CD4-positive, CD25-positive, alpha-beta regulatory T cell (primary cell): ENCODE data around the gene UBE2V1. TPM values are rescaled to one million over a fixed set of nuclear protein-coding genes. Genes with fewer than 3 reads are reported as not detected.

Source experiments
- ATAC-seq, 2 donors: fragments of 150-1000 bp; cut with Tn5 transposase; one replicate each; pipeline ENCODE4 v1.10.0; 2021; ENCODE audit warnings: low read depth in 2 of 2, moderate number of reproducible peaks in 2 of 2, moderate library complexity in 1 of 2
- DNase-seq, 3 donors: peaks; one replicate each; pipeline versions ENCODE4 v3.0.0 to v3.0.0-alpha.2; 2012 to 2022; ENCODE audit warnings: mixed read lengths in 1 of 3
- H3K27ac ChIP-seq: one replicate; pipeline ENCODE4 v1.7.0; 2013; ENCODE audit warnings: mild to moderate bottlenecking, low read length; ENCODE audit not compliant: insufficient read depth, poor library complexity, severe bottlenecking
- H3K27me3 ChIP-seq: one replicate; pipeline ENCODE4 v1.7.0; 2013; ENCODE audit warnings: low read length; ENCODE audit not compliant: control insufficient read depth, insufficient read depth
- H3K36me3 ChIP-seq: one replicate; pipeline ENCODE4 v1.7.0; 2013; ENCODE audit warnings: mild to moderate bottlenecking, low read length, moderate library complexity; ENCODE audit not compliant: control insufficient read depth, insufficient read depth
- H3K4me1 ChIP-seq: 2 replicates; pipeline ENCODE4 v1.7.0; 2013; ENCODE audit warnings: mild to moderate bottlenecking, low read length; ENCODE audit not compliant: insufficient read depth, control insufficient read depth, poor library complexity, severe bottlenecking
- H3K4me3 ChIP-seq: one replicate; pipeline ENCODE4 v1.7.0; 2013; ENCODE audit warnings: low read depth, mild to moderate bottlenecking, low read length, moderate library complexity
- H3K9me3 ChIP-seq, 2 experiments: 1 replicate in 1 of 2; 2 replicates in 1 of 2; pipeline ENCODE4 v1.7.0; 2013; ENCODE audit warnings: low read length in 2 of 2, mild to moderate bottlenecking in 1 of 2, moderate library complexity in 1 of 2; ENCODE audit not compliant: control insufficient read depth in 2 of 2
- H3K27ac Mint-ChIP-seq, 3 donors: one replicate each; pipeline ENCODE4 v1.8.0; 2020 to 2022; ENCODE audit warnings: mild to moderate bottlenecking in 3 of 3, mixed read lengths in 3 of 3, moderate library complexity in 2 of 3
- H3K27me3 Mint-ChIP-seq: one replicate; pipeline ENCODE4 v1.8.0; 2022; ENCODE audit warnings: mild to moderate bottlenecking, mixed read lengths
- H3K36me3 Mint-ChIP-seq: one replicate; pipeline ENCODE4 v1.8.0; 2020; ENCODE audit warnings: mixed read lengths
- H3K4me1 Mint-ChIP-seq, 4 donors: one replicate each; pipeline ENCODE4 v1.8.0; 2020 to 2022; ENCODE audit warnings: mixed read lengths in 4 of 4, mild to moderate bottlenecking in 1 of 4
- H3K4me3 Mint-ChIP-seq, 4 donors: one replicate each; pipeline ENCODE4 v1.8.0; 2020 to 2022; ENCODE audit warnings: mild to moderate bottlenecking in 4 of 4, mixed read lengths in 4 of 4, moderate library complexity in 3 of 4
- H3K9me3 Mint-ChIP-seq, 7 donors: one replicate each; pipeline ENCODE4 v1.8.0; 2020 to 2022; ENCODE audit warnings: mixed read lengths in 7 of 7, mild to moderate bottlenecking in 3 of 7, moderate library complexity in 2 of 7
- polyA plus RNA-seq, 4 donors: library from polyadenylated mRNA; unstranded; fragments of 300-500 nt; fragmentation: Illumina TruSeq; gene quantifications; one replicate each; pipeline ENCODE4 v1.2.3, GENCODE V29; 2021
- total RNA-seq: library from RNA; stranded (reverse); gene quantifications from one replicate; pipeline ENCODE4 v1.2.3, GENCODE V29; 2022

Gene UBE2V1
- total and polyA plus RNA-seq, 5 donors from 2014 or later, result 115 to 130 (median 124) TPM

DNA sequence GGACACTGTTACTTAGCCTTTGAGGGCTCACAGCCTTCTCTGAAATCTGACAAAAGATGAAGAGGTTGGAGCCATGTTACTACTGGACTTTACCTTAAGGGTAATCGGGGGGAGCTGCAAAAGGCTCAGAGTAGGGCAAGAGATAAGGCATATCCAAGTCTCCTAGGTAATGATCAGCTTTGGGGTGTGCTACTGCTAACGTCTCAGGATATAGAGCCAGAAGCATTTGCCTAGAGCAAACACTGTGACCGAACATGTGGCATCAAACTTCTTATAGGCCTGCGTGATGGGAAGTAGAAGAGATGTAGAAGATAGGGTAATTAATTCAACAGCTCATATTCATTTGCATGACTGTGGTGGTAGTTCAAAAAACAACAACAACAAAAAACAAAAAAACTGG, 11.1 kb downstream of the UBE2V1 start:
- Mint-ChIP-seq H3K27me3 (no peaks in the 10 kb centered on the region), H3K4me1 (peaks cover 30 to 77% (median 50%) of the 10 kb centered on the region in 4 donors), H3K9me3 (no peaks in the 10 kb centered on the region), H3K4me3 (peak overlapping the region in 3 of 4 donors; percentile 9 to 15 (median 10)), H3K36me3 (peaks cover 5% of the 10 kb centered on the region), H3K27ac (peak overlapping the region; percentile 56 to 83 (median 67))
- ATAC-seq (no peak), DNase-seq (no peak)
- Histone ChIP-seq H3K27ac (no peak overlapping the region), H3K9me3 (no peaks in the 10 kb centered on the region), H3K36me3 (peaks cover 21% of the 10 kb centered on the region), H3K4me3 (peak overlapping the region; percentile 10), H3K4me1 (peaks cover 23% of the 10 kb centered on the region), H3K27me3 (no peaks in the 10 kb centered on the region)

DNA sequence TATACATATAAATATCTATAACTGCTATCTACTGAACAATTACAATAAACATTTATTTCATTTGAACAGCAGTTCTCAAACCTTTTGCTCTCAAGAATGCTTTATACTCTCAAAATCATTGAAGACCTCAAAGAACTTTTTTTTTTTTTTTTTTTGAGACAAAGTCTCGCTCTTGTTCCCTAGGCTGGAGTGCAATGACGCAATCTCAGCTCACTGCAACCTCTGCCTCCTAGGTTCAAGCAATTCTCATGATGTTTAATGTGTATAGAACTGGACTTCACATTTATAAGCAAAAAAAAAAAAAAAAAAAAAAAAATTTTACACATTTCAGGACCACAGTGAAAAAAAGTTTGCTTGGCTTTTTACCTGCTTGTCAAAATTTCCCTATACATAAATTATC, 11.7 kb downstream of the UBE2V1 start:
- Histone ChIP-seq H3K4me1 (peaks cover 23% of the 10 kb centered on the region), H3K36me3 (peaks cover 26% of the 10 kb centered on the region), H3K27me3 (no peaks in the 10 kb centered on the region), H3K9me3 (no peaks in the 10 kb centered on the region), H3K4me3 (no peak overlapping the region), H3K27ac (no peak overlapping the region)
- DNase-seq (no peak), ATAC-seq (no peak)
- Mint-ChIP-seq H3K36me3 (peaks cover 5% of the 10 kb centered on the region), H3K4me3 (peak overlapping the region in 1 of 4 donors; percentile 15), H3K27me3 (no peaks in the 10 kb centered on the region), H3K27ac (peak overlapping the region in 2 of 3 donors; percentile 56 to 83), H3K4me1 (peaks cover 30 to 74% (median 48%) of the 10 kb centered on the region in 4 donors), H3K9me3 (no peaks in the 10 kb centered on the region)

- Histone ChIP-seq H3K27ac (no peak overlapping the region), H3K4me3 (no peak overlapping the region), H3K4me1 (peaks cover 19% of the 10 kb centered on the region), H3K27me3 (no peaks in the 10 kb centered on the region), H3K36me3 (peaks cover 33% of the 10 kb centered on the region), H3K9me3 (no peaks in the 10 kb centered on the region)
- no peaks in the 10 kb centered on the region for H3K27me3 Mint-ChIP-seq
- H3K4me1 Mint-ChIP-seq, result peaks cover 30 to 68% (median 43%) of the 10 kb centered on the region in 4 donors
- DNase-seq (no peak), ATAC-seq (no peak)
- peak overlapping the region in 1 of 3 donors; percentile 55 for H3K27ac Mint-ChIP-seq
- peaks cover 7% of the 10 kb centered on the region for H3K36me3 Mint-ChIP-seq
- H3K9me3 Mint-ChIP-seq, result no peaks in the 10 kb centered on the region
- no peak overlapping the region for H3K4me3 Mint-ChIP-seq
Observed at GRCh38 chr20:50100552-50100951, 12.4 kb downstream of the UBE2V1 start.

- H3K4me3 ChIP-seq, result no peak overlapping the region
- H3K9me3 ChIP-seq, result no peaks in the 10 kb centered on the region
- peak overlapping the region in 2 of 3 donors; percentile 76 to 77 for H3K27ac Mint-ChIP-seq
- H3K9me3 Mint-ChIP-seq, result no peaks in the 10 kb centered on the region
- no peaks in the 10 kb centered on the region for H3K27me3 ChIP-seq
- H3K27ac ChIP-seq, result no peak overlapping the region
- H3K36me3 Mint-ChIP-seq, result peaks cover 16% of the 10 kb centered on the region
- peaks cover 42% of the 10 kb centered on the region for H3K36me3 ChIP-seq
- DNase-seq, result no peak
- H3K4me1 Mint-ChIP-seq, result peaks cover 25 to 62% (median 42%) of the 10 kb centered on the region in 4 donors
- peaks cover 19% of the 10 kb centered on the region for H3K4me1 ChIP-seq
- ATAC-seq, result no peak
- H3K27me3 Mint-ChIP-seq, result no peaks in the 10 kb centered on the region
- no peak overlapping the region for H3K4me3 Mint-ChIP-seq
Observed at GRCh38 chr20:50099565-50099991, 13.4 kb downstream of the UBE2V1 start.

DNA sequence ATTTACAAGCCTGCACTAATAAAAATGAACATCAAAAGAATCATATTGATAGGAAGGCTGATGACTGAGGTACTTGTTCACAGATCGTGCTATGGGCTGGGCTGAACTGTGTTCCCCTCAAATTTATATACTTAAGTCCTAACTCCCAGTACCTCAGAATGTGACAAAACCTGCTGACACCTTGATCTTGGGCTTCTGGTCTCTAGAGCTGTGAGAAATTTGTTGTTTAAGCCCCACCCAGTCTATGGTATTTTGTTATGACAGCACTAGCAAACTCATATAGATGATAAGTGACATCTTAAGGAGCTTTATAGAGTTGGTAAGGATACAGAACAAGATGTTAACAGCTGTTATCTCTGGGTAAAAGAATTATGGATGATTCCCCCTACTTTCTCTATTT, 13.8 kb downstream of the UBE2V1 start:
- H3K4me3 Mint-ChIP-seq, result no peak overlapping the region
- peak overlapping the region; percentile 57 to 77 (median 76) for H3K27ac Mint-ChIP-seq
- Histone ChIP-seq H3K27me3 (no peaks in the 10 kb centered on the region), H3K4me1 (peaks cover 19% of the 10 kb centered on the region), H3K36me3 (peaks cover 47% of the 10 kb centered on the region), H3K9me3 (no peaks in the 10 kb centered on the region), H3K4me3 (no peak overlapping the region), H3K27ac (no peak overlapping the region)
- H3K4me1 Mint-ChIP-seq, result peaks cover 25 to 64% (median 44%) of the 10 kb centered on the region in 4 donors
- no peak for DNase-seq
- H3K9me3 Mint-ChIP-seq, result no peaks in the 10 kb centered on the region
- H3K27me3 Mint-ChIP-seq, result no peaks in the 10 kb centered on the region
- H3K36me3 Mint-ChIP-seq, result peaks cover 20% of the 10 kb centered on the region
- ATAC-seq, result no peak

- peak overlapping the region; percentile 26 for H3K27ac ChIP-seq
- H3K36me3 ChIP-seq, result peaks cover 49% of the 10 kb centered on the region
- H3K4me3 ChIP-seq, result no peak overlapping the region
- H3K9me3 Mint-ChIP-seq, result no peaks in the 10 kb centered on the region
- ATAC-seq, result no peak
- H3K4me1 Mint-ChIP-seq, result peaks cover 25 to 57% (median 43%) of the 10 kb centered on the region in 4 donors
- no peaks in the 10 kb centered on the region for H3K27me3 Mint-ChIP-seq
- peaks cover 20% of the 10 kb centered on the region for H3K36me3 Mint-ChIP-seq
- no peaks in the 10 kb centered on the region for H3K27me3 ChIP-seq
- H3K4me3 Mint-ChIP-seq, result no peak overlapping the region
- H3K4me1 ChIP-seq, result peaks cover 19% of the 10 kb centered on the region
- peak overlapping the region; percentile 70 to 88 (median 76) for H3K27ac Mint-ChIP-seq
- no peak for DNase-seq
- H3K9me3 ChIP-seq, result no peaks in the 10 kb centered on the region
Observed at GRCh38 chr20:50098259-50098658, 14.7 kb downstream of the UBE2V1 start.

- no peaks in the 10 kb centered on the region for H3K9me3 ChIP-seq
- H3K4me1 Mint-ChIP-seq, result peaks cover 22 to 57% (median 40%) of the 10 kb centered on the region in 4 donors
- H3K36me3 ChIP-seq, result peaks cover 47% of the 10 kb centered on the region
- no peak overlapping the region for H3K4me3 ChIP-seq
- no peaks in the 10 kb centered on the region for H3K27me3 Mint-ChIP-seq
- no peaks in the 10 kb centered on the region for H3K9me3 Mint-ChIP-seq
- ATAC-seq (no peak), DNase-seq (no peak)
- no peaks in the 10 kb centered on the region for H3K27me3 ChIP-seq
- peaks cover 19% of the 10 kb centered on the region for H3K4me1 ChIP-seq
- peak overlapping the region in 1 of 4 donors; percentile 4 for H3K4me3 Mint-ChIP-seq
- H3K27ac Mint-ChIP-seq, result peak overlapping the region; percentile 70 to 88 (median 76)
- peak overlapping the region; percentile 26 for H3K27ac ChIP-seq
- peaks cover 21% of the 10 kb centered on the region for H3K36me3 Mint-ChIP-seq
Observed at GRCh38 chr20:50097843-50098242, 15.1 kb downstream of the UBE2V1 start.

DNA sequence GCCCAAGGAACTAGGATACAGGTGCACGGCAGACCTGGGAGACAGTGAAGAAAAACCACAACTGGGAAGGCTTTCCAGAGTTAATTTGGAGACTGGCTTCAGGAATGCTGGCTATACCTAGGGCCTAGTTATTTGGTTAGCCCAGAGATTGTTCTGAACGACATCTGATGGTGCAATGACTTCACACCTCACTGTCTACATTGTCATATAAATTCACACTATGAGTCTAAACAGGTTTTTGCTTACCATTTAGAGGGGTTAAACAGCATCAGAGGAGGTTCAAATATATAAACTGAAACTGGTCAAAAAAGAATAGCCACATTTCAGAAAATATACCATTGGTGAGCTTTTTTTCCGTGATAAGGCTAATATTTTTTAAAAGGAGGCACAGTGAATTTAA, 16.7 kb downstream of the UBE2V1 start:
- ATAC-seq, result no peak
- no peak for DNase-seq
- no peaks in the 10 kb centered on the region for H3K9me3 Mint-ChIP-seq
- Histone ChIP-seq H3K27me3 (no peaks in the 10 kb centered on the region), H3K27ac (no peak overlapping the region), H3K9me3 (no peaks in the 10 kb centered on the region), H3K4me3 (no peak overlapping the region), H3K36me3 (peaks cover 48% of the 10 kb centered on the region), H3K4me1 (peaks cover 12% of the 10 kb centered on the region)
- peaks cover 10 to 49% (median 28%) of the 10 kb centered on the region in 4 donors for H3K4me1 Mint-ChIP-seq
- peaks cover 22% of the 10 kb centered on the region for H3K36me3 Mint-ChIP-seq
- no peak overlapping the region for H3K4me3 Mint-ChIP-seq
- peak overlapping the region in 1 of 3 donors; percentile 51 for H3K27ac Mint-ChIP-seq
- H3K27me3 Mint-ChIP-seq, result no peaks in the 10 kb centered on the region
